ACHN (cell line): Measurements from ENCODE around the gene CFDP1.

ENCODE experiments used
- DNase-seq: peaks from one replicate; pipeline ENCODE4 v3.0.0-alpha.2; 2015
- in situ Hi-C: cut with HindIII; loops from 2 replicates; pipeline ENCODE4 v1.10.0; 2017; ENCODE audit warnings: low sequenced_read_pairs, low pct_ligation_motif_present, low pct_unique_long_range_greater_than_20kb

The CFDP1 gene

DNA sequence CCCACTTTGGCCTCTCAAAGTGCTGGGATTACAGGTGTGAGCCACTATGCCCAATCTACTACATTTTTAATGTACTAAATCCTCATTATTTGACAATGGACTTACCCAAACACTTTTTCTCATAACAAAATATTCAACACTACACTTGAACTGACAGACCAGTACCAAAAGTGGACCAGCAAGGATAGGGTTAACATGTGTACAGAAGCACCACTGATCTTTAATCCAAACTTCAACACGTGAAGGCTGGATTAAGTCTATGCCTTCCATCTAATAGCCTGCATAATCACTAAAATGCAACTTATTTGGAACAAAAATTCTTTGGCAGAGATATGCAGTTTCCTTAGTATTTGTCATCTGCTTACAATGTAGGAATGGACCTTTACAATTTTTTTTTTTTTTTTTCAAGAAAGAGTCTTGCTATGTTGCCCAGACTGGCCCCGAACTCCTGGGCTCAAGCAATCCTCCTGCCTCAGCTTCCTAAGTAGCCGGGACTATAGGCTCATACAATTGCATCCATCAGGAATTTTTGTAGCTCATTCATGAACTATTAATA is 121.8 kb downstream of the CFDP1 start:
- no peak for DNase-seq
- in situ Hi-C loops = no loop called here

DNA sequence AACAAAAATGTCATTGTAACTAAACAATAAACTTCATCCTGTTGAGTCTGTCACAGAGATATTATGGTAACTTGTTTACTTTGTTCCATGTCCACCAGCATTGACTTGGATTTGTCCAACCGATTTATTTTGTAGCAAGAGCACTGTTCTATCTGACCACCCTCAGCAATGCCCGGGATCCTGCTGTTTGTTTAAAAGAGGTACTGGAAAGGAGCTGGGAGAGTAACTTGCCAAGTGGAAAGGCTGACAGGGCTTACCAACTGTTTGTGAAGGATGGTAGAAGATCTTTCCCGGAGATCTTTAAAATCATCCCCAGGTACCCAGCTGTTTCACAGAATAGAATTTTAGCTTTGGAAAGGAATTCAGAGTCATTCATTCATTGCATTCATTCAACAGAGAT is 122.8 kb downstream of the CFDP1 start:
- in situ Hi-C loops = no loop called here
- DNase-seq = no peak

DNA sequence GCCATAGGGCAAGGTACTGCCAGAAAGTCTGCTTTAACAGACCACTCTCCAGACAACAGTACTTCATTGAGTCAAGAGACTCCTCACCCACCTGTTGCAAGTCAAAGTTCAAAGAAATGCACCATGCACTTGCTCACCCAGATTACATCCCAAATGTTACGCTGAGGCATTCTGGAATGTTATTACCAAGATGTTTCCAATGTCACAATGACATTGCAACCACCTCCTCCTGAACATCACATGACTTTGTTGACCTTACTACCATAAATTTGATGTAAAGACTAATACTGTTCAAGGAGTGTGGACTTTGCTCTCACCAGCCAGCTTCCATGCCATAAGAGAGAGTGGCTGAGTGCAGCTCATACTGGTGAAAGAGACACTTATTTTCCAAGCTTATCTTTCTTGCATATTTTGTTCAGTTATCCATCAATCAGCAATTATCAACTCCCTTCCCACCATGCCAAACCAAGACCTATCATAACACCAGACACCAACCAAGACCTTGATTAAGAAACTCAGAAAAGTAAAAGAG is 123.3 kb downstream of the CFDP1 start:
- in situ Hi-C loops = no loop called here
- no peak for DNase-seq

DNA sequence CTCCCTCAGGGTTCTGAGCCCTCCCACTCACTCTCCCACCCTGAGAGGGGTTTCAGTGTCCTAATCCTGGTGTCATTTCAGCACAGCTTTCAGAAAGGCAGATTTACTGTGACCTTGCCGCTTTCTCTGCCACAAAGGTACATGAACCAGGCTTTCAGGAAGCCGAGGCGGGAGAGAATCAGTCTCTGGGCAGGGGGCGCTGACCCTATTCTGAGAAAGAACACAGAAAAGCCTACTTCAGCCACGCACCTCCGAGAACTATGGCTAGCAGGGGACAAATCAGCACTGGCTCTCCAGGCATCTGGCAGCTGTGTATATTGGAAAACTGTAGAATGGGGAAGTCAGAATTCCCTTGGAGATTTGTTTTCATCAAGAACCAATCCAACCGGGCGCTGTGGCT is 124.1 kb downstream of the CFDP1 start:
- in situ Hi-C loops = no loop called here
- no peak for DNase-seq

DNA sequence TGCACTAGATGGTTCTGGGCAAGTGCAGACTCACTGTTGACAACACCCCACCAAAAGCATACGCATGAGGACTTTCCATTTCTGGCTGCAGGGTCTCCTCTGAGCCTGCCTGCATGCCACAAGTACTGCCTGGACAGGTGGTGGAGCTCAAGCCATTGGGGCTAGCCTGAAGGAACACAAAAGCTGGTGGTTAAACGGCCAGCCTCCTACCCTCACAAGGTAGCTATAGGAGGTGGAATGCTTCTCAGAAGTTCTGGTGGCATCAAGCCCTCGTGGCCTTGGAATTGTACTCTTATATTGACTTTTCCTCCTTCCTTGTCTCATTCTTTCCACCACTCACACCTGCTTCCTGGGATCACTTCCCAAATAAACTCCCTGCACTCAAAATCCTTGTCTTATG is 125.3 kb downstream of the CFDP1 start:
- in situ Hi-C loops = no loop called here
- DNase-seq = no peak

DNA sequence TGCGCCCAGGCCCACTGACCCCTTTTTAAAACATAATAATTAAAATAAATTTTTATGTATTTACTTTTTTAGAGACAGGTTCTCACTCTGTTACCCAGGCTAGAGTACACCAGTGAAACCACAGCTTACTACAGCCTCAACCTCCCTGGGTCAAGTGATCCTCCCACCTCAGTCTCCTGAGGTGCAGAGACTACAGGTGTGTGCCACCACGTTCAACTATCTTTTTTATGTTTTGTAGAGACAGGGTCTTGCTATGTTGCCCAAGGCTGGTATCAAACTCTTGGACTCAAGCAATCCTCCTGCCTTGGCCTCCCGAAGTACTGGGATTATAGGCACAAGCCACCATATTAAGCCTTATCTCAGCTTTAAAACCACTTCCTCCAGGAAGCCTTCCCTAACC is 125.8 kb downstream of the CFDP1 start:
- no peak for DNase-seq
- in situ Hi-C loops = no loop called here

DNA sequence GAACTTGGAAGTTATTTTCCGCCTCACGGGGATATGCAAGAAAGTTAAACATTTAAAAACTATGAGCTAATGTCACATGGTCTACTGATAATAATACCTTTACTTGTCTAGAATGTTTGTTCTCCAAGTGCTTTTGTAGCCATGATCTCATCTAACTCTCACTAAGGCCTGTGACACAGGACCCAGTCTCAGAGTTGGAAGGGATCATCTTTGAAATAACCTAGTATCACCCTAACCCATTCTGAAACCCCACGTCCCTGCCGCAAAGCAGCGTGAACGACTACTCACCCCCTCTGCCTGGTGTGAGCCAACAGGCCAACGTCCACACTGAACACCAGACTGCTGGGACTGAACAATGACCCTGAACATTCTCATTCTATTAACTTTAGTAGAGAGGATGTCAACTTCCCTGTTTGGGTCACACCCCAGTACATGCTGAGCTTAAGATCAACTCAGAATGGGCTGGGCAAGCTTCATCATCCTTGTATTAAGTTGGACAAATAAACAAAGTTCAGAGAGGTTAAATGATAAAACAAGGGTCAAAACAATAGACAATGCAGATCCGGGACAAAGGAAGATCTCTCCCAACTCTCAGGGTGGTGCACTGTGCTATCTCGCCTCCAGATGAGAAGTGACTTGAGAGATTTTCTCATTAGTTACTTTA is 127.1 kb downstream of the CFDP1 start:
- in situ Hi-C loops = no loop called here
- peak; percentile 73 for DNase-seq

DNA sequence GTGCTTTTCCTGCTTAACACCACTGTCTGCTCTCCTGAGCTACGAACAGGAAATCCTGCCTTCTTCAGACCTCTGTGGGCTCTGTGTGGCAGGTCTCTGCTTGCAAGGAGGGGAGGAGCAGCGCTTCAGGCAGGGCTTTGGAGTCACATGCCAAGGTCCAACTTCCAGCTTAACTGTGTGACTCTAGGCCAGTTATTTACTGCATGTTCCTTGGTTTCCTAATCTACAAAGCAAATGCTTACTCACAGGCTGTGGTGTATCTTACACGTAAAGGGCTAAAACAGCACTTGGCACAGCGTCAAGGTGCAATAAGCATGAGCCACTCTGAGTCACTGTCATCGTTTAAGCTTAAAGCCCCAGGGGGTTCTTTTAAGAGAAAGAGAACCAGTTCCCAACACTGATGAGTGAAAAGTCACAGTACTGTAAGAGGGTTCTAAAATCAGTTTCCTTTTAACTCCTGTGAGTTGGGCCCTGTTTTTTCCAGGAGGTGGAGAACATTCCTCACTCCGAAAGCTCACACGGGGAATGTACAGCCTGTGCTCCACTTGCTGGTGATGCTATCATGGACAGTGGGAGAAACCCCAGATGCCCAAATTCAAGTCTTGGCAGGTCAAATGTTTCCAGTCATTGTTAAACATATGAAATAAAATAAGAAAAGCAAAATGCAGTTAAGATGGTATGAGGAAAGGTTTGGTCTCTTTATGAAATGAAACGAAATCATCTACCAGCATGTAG is 127.8 kb downstream of the CFDP1 start:
- DNase-seq = peak; percentile 100
- in situ Hi-C loops = no loop called here

DNA sequence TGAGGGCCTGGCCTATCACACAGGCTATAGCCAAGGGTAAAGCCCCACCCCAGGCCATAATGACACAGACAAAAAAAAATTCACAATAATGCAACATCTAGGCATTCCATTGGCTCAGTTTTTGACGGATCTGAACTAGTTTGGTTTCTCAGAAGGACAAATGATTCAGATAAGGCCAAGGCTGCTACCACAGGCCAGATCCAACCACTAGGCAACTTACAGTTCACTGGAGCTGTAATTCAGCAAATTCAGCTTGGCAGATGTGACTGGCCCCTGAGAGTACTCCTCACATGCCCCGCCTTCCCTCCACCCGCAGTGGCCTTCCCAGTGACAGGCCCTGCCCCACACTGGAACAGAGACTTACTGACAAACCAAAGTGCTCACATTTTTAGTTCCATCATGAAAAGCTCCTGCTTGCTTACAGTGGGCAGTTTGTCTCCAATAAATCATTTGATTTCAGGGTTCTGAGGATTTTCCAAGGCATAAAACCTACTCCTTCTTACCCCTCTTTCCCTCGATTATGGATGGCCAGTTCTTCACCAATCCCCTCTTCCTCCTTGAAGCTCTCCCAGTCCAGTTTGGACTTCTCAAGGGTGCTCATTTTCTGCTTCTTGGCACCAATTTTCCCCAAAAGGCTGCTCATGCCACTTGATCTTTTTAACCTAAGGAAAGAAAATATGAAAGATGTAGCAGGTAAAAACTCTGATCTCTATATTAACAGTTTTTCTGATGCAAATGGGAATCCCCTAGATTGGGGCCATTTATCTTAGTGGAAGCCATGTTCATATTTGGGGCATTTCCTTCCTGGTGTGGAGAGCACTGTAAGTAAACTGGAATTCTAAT is 128.6 kb downstream of the CFDP1 start:
- peak; percentile 78 for DNase-seq
- in situ Hi-C loops = no loop called here

DNA sequence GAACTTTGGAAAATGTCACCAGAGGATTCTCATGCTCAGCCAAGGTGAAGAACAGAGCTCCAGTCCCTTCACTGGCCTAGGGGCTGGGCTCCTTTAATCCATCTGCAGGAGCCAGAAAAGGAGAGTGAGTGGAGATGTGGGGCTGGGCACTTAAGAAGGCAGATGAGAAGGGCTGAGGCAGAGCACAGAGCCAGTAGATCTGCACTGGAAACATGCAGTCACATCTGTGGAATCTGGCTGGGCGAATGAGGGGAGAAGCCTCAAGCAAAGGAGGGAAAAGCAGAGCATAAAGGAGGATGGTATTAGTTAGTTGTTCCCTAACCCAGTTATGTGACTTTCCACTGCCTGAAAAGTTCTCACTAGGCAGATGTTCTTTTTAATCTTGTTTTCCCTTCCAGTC is 131.5 kb downstream of the CFDP1 start:
- in situ Hi-C loops = no loop called here
- DNase-seq = no peak

DNA sequence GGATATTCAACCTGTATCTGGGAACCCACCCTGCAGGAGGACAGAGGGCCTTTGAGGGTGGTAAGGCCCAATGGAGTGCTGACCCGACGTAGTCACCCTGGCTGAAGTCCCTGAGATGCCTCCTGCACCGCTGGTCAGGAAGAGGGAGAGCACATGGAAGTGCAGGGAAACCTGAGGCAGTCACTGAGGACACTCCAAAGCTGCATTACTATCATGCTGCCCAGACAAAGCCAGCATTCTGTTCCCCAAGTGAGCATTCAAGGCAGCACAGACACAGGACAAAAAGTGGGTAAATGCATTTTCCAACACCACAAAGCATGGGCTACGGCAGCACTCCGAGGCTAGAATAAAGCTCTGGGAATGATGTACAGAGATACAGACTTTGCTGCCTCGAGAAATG is 135.0 kb downstream of the CFDP1 start:
- in situ Hi-C loops = no loop called here

DNA sequence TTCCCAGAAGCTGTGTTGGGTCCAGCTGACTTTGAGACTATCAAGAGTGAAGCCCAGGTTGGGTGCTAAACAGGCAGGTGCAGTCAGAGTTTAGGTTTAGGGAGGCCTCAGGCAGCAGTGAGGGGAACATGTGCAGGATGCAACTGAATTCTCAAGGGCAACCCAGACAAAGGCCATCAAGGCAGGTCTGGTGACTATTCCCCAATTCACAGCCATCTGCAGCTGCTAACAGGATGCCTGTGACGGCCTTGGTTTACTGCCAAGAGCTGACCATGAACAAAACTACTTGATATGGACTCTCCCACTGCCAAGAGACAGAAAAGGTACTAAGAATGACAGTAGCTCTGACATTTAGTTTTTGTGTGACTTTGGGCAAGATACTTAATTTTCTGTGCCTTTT is 136.7 kb downstream of the CFDP1 start:
- DNase-seq = no peak
- in situ Hi-C loops = no loop called here

More for the DNA sequence above, 135.0 kb downstream of the CFDP1 start:
- no peak for DNase-seq

DNA sequence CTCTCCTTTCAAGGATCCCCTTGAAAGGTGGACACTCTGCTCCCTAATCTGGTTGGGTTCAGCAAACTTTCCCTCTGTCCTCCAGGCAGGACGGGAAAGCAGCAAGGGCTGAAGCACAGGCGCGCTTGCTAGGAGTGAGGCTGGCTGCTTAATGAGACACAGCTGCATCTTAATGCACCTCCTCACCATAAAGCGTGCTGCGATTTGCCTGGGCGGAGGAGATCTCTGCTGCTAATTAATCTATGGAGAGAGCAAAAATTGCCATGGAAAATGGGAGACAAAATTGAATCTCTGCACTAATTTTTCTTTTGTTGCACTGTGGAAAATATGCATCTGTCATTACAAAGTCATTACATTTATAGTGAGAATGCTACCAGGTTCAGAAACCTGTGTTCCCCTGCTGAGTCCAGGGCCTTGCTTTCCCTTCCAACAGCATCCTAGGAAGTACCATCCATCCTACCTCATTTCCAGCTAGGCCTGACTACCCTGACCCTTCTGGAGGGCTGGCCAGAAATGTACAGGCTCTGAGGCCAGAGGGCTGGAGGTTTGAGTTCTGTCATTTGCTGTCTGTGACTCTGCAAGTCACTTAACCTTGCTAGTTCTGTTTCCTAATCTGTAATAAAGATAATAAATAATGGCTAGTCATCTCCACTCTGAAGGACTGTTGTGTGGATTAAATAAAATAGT is 138.4 kb downstream of the CFDP1 start:
- no peak for DNase-seq
- in situ Hi-C loops = no loop called here

DNA sequence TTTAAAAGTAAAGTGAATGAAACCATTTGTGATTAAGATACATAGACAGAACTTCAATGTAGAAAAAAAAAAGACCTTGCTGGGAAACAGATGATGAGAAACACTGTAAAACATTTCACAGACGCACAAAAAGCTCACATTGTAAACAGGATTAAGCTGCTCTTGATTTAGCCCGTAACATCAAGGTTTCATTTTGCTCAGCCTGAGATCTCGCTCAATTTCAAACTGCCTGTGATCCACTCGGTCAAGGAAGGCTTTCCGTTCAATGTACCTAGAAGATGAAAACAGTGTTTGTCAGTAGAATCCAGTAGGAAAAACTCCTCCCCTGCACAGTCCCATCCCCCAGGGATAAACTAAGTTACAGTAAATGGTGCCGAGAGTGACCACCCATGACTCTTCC is 139.5 kb downstream of the CFDP1 start:
- in situ Hi-C loops = no loop called here

DNA sequence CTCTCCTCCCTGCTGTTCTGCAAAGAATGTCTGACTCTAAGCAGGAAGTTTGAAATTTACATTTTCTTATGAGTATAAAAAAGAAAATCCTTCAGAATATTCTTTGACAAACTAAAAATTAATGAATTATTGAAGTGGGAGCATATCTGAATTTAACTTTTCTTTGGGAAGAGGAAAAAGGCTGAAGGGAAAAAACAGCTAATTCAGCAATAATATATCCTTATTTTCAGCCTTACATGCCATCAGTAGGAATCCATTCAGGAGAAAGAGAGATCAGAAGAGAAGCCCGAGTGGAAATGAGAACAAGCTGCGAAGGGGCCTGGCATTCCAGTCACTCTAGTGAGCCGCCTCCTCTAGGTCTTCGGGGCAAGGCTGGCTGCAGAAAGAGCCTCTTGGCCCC is 140.1 kb downstream of the CFDP1 start:
- in situ Hi-C loops = no loop called here

More for the DNA sequence above, 139.5 kb downstream of the CFDP1 start:
- DNase-seq = no peak

DNA sequence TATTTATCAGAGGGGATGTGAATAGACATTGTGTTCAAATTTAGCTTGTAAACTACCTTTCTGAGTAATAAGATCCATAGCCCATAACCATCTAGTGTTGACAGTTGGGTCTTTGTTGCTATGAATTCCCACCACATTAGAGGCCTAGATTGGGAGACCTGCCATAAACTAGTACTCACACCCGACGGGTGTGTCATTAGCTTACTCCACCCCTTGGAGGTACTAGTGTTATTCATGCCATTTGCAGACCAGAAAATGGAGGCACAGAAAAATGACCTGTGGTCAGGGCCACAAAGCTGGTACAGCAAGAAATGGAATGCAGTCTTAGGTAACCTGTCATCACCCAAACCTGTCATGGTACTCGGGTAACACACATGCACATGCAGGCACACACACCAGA is 140.6 kb downstream of the CFDP1 start:
- no peak for DNase-seq
- in situ Hi-C loops = no loop called here

More for the DNA sequence above, 140.1 kb downstream of the CFDP1 start:
- DNase-seq = no peak

DNA sequence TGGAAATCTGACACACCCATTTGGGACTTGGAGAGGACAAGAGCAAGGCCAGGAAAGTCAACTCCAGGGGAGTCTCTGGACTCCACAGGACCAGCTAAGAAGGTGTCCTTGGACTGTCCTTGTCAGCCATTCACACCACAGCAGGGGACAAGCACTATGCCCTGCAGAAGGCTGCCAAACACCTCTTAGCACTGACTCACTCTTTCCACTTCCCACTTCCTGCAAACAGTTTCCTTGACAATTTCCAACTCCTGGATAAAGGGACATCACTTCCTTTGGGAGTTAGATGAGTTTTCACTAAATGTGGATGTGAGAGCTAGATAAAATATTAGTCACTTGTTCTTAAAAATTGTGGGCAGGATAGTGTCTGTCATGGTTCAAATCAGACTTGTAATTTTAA is 144.1 kb downstream of the CFDP1 start:
- in situ Hi-C loops = no loop called here
- DNase-seq = peak; percentile 20

DNA sequence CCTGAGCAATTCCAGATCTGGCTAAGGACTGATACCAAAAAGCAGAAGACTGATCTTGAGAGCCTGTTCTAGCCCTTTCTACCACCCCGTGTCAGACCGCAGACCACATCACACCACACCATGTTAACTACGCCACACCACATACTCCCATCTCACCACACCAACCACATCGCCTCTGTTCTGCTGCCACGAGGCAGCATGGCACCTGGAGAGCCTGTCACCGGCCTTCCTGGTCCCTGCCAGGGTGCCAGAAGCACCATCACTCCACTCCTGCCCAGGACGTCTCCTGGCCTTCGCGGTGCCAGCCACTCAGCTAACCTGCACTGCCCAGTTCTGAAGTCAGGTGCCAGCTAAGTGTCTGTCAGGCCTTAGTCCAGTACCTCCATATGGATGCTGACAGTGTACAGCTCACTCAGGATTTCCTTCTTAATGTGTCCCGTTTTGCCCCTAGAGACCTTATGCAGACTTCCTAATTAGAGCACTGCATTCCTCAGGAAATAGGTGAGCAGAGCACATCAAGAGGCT is 144.6 kb downstream of the CFDP1 start:
- in situ Hi-C loops = no loop called here
- DNase-seq = no peak
